A204.1 (cell line): ENCODE measurements around the gene FBXW11.
A peak's percentile ranks its signal among the peaks of the same experiment; 100 is the strongest.
"Not testable (repeated sequence)": the region's sequence is repeated elsewhere in the genome, so short reads cannot be mapped to it uniquely, and the experiment has no call there.

Experiments used
- FAIRE-seq: peaks from 2 replicates; lab custom pipeline; 2012; peaks lifted over from hg19 to GRCh38; lab: Jason Lieb, UNC

Gene FBXW11

DNA sequence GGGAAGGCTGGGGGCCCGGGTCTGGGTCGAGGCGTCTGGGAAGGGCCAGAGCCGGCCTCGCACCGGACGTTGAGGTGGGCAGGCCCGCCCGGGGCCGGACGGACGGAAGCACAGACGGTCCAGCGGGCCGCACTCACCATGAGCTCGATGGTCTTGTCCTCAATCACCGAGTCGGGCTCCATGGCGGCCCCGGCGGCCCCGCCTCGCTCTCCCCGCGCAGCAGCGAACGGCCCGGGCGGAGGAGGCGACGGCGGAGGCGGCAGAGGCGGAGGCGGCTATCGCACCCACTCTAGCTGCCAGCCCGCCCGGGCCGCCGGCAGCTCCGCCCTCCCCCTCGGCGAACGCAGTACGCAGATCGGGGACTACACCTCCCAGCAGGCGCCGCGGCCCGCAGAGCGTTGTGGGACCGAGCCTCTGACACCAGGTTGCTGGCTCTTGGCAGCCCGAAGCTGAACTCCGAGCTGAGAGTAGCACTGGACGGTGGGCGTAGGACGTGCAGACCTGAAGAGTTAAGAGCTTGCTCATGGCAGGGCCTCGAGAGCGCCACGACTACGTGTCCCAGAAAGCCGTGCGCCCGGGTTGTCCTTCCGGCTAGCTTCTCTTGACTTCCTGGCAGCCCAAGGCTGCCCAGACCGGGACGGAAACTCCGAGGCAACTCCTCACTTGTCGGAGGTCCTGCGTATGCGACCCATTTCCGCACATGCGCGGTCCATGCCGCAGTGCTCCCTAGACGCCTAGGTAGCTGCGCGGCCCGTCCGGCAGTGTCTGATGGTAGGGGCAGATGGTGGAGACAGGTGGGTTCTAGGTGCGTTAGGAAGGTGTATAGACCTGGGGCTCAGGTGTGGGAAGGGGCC, at the start of gene FBXW11:
Gene FBXW11, minus strand, starts transcription at position 318 of the 854 bp plus-strand sequence. Its CDS starts 136 bp downstream, at position 182.
- FAIRE-seq, result peak; percentile 47

DNA sequence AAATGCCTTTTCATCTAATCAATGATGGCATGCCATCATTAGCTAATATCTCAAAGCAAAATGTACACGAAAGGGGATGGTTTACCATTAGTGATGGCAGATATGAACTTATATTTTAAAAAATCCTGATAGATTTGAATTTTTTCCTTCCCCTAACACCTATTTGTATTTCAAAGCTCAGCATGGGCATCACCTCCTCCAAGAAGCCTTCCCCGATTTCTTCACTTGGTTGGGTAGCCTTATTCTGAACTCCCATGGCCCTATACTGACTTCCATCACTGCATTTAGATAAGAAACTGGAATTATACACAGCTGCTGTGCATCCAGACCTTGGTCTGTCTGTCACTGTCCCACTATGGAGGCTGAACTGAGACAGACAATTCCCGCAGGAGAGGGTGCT, 49.6 kb upstream of the FBXW11 start:
- FAIRE-seq, result no peak

DNA sequence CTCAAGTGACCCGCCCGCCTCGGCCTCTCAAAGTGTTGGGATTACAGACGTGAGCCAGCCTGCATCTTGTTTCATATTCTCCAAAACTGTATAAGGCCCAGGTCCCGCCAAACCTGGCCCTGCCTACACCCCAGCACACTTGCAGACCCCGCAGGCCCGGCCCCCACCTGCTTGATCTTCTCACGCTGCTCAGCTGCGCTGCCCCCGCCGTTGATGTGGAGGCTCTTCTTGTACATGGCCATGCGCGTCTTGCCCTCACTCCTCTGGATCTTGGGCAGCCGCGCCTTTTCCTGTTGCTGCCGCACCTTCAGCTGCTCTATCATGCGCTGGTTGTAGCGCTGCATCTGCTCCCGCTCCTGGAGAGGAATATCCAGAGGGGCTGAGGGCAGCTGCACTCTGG, 49.0 kb upstream of the FBXW11 start:
- FAIRE-seq, result no peak

DNA sequence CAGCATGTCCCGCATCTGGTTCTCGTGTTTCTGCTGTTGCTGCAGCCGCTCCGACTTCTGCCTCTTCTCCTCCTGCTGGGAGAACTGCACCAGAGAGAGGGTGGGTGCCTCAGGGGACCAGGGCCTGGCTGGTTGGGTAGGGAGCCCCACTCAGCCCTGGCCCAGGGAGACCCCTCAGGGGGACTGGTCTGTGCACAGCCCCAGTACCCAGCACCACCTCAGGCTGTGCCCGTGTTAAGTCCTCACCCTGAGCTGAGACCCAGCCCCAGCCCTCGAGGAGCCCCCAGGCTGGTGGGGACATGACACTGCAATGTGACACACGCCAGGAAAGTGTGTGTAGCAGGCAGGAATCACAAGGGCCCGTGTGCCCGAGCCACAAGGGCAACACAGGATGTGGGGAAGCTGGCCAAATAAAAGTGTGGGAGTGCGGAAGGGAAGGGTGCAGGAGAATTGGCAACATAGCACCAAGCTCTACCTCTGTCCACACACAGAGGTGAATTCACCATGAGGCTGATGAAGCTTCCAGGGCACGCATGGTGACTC, 48.2 kb upstream of the FBXW11 start:
- no peak for FAIRE-seq

DNA sequence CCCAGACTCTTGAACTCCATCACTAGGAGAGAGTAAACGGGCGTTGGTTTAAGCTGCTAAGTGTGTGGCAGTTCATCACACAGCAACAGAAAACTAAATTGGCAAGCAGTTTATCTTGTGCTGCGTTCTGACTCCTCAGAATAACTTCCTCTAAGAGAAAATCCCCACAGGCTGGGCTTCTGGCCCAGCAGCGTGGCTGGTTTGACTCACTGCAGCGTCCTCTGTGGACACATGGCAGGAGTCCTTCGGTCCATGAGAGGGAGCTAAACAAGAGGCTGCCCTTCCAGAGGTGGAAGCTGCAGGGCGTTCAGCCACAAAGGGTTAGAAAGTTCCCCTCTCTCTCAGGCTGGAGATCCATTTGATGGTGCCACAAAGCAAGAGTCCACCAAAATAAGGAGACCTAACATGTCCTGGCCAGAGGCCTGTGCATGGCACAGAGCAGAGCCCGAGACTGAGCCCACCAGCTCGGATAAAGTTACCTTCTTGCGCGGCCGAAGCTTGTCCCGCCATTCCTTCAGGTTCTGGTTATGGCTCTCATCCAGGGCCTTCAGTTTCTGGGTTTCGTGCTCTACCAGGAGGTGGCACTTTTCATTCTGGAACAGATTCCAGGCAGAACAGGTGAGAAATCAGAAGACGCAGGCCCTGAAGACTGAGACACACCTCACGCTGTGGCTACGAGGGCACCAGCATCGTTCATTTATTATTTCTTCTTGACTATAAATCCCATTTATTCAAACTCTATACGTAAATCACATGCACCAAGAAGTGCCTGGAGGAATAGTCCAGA, 46.2 kb upstream of the FBXW11 start:
- FAIRE-seq, result no peak

DNA sequence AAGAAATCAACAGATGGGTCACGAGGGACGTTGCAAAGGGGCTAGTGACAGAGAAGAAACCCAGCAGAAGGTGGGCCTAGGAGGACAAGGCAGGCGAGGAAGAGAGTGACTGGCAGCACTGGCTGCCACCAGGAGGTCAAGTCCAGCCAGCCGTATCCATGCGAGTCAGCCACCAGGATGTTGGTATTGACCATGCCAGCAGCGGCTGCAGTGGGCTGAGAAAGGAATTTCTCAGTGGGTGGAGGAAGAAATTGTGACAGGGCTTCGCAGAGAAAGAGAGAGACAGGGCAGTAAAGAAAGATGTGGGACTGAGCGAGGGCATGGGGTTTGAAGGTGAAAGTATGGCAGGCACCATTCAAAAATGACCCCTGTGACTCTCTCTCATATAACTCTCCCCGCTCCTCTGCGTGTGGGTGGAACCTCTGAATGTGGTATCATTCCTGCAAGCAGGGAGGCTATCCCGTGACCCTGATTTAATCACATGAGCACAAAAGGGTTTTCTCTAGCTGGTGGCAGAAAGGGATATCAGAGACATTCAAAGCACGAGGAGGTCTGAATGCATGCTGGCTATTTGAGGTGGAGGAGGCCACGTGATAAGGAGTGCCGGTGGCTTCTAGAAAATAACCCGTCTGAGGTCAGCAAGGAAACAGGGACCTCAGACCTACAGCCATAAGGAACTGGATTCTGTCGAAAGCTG, 45.4 kb upstream of the FBXW11 start:
- FAIRE-seq, result no peak

DNA sequence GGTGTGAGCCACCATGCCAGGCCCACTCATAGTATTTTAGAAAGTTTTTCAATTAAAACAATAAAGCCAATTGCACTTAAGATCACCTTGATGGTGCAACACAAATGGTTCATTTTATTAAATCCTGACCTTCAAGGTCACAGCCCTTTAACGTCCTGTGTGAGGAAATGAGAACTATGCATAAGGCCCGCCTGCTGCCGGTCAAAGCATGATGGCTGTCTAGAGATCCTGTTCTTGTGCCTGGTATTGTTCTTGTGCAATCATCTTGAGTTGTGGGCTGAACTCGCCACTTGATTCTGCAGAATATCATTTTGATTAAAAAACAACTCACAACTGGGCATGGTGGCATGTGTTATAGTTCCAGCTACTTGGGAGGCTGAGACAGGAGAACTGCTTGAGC, 43.6 kb upstream of the FBXW11 start:
- FAIRE-seq, result no peak

DNA sequence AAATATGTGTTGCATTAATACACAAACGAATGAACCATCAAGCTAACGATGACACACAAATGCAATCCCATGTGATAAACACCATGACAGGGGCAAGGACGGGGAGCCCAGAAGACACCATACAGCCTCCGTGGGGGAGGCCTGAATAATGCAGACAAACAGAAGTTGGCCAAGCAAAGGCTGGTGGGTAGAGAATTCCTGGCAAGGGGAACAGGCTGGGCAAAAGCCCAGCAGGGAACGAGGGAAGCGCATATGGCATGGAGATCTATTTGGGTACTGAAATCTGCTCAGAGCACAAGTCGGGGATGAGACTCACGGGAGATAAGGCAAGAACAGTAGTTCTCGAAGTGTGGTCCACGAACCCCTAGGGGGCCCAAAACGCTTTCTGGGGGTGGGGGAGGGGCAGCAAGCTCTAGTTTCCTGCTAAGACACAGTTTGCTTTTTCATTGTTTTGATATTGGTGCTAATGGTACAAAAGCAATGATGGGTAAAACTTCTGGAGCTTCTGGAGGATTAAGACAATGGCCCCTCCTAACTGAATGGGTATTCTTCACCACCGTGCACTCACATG, 42.9 kb upstream of the FBXW11 start:
- no peak for FAIRE-seq

DNA sequence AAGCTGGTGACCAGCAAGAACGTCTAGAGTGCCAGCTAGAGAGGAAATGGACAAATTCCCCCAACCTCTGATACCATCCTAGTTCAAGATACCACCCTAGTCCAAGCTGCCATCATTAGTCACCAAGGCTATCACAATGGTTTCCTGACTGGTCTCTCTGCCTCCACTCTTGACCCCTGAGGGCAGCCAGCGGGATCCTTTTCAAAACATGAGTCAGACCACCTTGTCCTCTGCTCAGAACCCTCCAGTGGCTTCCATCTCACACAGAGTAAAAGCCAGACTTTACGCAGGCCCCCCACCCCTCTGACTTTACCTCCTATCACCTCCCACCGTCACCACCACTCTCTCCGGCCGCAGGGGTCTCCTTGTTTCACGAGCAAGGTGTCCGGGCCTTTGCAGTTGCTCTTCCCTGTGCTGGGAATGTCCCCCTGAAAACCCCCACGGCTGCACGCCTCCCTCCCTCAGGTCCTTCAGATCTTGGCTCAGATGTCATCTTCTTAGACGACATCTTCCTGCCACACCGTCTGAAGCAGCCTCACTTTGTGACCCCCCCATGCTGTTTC, 42.2 kb upstream of the FBXW11 start:
- FAIRE-seq, result no peak

DNA sequence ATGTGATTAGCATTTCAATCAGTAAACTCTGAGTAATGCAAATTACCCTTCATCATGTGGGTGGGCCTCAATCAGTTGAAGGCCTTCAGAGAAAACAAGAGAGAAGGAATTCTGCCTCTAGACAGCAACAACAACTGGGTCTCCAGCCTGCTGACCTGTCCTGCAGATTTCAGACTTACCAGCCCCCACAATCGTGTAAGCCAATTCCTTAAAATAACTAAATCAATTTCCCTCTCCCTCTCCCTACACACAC, 41.7 kb upstream of the FBXW11 start:
- FAIRE-seq, result no peak

DNA sequence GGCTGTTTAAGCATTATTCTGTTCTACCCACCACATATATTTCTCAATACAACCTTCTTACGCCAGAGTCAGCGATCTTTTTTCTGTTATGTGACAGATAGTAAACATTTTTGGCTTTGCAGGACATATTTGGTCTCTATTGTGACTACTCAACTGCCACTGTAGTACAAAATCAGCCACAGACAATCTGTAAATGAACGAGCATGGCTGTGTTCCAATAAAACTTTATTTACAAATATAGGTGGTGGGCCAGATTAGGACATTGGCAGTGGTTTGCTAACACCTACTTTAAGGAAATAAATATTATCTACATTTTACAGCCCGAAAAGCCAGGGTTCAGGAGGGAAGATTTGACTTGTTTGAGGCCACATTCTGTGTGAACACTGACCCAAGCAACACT, 40.2 kb upstream of the FBXW11 start:
- no peak for FAIRE-seq

DNA sequence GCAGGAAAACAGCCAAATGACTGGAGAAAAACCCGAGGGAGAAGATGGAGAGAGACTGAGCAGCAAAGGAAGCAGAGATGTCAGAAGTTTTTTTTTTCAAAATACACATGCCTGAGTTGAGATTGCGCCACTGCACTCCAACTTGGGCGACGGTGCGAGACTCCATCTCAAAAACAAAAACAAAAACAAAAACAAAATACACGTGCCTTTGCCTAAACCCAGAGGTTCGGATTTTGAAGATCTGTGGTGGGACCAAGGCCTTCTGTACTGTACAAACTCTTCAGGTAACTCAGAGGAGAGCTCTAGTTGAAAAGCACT, 38.8 kb upstream of the FBXW11 start:
- FAIRE-seq, result no peak

DNA sequence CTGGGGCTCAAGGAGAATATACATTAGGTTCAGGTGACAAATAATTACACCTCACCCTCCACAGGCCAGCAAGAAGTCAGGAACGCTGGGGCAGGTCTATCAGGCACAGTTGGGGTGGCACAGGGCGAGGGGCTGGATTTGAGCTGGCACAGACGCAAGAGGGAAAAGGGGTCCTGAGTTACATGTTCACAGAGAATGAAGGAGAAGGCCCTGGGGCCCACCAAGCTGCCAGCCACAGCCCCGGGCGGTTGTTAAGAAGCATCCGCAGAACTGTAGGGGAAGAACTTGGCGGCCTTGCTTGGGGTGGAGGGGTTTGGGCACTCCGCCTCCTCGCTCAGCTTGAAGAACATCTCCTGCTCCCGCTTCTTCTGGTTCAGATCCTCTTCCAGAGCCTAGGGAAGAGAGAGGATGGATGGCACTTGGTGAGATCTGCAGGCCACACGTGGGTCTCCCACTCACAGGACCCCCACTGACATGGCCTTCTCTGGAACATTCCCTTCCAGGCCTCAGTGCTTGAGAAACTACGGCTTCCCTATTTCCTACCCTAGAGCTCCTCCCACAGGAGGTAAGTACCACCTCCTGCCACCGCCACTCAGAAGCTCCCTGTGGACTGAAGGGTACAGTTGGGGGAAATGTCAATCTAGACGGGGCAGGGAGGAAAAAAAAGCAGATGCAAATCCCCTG, 38.3 kb upstream of the FBXW11 start:
- no peak for FAIRE-seq

DNA sequence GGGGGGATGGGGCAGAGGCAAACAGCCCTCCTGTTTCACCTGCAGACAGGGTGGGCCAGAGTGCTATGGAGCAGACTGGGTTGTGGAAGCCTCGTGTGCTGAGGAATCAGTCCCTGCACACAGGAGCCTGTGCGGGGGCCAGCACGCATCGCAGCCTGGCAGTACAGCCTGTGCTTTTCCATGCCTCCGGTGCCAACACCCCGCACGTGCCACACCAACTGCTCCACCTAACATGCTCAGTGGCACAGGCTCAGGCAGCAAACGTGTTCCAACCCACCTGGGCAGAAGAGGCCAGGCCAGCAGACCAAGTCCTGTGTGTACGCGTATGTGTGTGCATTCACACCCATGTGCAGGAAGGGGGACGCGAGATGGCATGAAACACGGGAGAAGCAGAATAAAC, 37.4 kb upstream of the FBXW11 start:
- FAIRE-seq, result no peak

DNA sequence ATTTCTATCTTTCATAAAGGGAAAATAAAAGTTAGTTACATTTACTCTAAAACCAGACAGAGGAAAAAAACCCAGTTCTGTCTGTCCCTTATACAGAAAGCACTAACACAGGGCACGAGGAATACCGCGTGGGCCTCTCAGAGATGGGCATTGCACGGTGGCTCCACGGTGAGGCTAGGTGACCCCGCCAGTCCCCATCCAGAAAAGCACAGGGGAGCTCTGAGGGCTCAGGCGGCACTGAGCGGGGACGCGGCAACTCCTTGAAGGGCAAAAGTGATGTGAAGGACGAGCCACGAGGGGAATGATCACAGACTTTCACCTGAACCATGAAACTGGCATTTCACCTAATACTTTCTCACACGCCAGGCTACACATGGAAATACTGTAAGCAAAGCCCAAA, 35.7 kb upstream of the FBXW11 start:
- FAIRE-seq, result no peak

DNA sequence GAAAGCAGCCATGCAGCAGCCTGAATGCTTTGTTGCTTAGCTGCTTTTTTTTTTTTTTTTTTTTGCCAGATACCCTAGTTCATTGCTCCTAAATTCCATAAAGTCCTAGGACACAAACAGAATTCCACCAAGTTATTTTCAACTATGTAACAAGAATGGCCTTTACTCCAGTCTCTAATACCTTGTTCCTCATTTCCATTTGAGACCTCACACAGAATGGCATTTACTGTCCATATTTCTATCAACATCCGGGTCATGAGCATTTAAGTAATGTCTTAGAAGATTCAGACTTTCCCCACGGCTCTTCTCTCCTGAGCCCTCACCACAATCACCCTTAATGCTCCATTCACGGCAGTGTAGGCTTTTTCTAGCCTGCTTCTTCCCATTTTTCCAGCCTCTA, 31.7 kb upstream of the FBXW11 start:
- FAIRE-seq, result no peak

DNA sequence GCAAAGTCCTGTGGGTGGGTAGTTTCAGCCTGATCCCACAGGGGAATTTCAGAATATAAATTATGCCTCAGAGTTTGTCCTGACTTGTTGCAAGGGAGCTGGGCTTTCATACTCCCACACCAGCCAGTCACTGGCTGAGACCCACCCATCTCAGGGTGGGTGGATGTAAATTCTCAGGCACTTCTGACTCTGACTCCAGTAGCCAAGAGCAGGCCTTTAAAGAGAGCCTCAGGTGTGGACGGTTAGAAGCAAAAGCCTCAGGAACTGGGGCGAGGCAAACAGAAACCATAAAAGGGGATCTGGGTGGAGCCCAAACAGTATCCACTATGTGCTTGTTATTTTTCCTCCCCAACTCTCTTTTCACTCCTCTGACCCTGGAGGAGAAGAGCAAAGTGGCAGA, 28.6 kb upstream of the FBXW11 start:
- FAIRE-seq, result no peak

DNA sequence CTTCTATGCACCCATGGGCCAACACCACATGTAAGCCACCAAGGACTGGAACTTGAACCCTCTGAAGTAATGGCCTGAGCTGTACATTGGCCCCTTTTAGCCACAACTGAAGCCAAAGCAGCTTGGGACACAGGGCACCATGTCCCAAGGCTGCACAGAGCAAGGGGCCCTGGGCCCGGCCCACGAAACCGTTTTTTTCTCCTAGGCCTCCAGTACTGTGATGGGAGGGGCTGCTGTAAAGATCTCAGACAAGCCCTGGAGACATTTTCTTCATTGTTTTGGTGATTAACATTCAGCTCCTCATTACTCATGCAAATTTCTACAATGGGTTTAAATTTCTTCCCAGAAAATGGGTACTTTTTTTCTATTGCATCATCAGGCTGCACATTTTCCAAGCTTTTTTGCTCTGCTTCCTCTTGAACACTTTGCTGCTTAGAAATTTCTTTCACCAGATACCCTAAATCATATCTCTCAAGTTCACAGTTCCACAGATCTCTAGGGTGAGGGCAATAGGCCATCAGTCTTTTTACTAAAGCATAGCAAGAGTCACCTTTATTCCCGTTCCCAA, 25.5 kb upstream of the FBXW11 start:
- no peak for FAIRE-seq

DNA sequence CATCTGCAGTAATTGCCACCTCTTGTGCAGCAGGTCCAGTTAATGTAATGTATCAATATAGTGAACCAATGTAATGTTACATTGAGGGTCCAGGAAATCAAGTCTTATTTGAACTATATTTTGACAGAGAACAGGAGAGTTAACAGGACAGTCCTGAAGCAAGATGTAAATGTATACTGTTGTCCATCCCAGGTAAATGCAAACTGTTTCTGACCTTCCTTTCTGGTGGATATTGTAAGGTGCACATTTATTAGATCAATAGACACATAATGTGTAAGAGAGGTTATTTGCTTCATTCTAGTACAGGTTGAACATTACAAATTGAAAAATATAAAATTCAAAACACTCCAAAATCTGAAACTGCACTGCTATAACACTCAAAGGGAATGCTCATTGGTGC, 23.4 kb upstream of the FBXW11 start:
- no peak for FAIRE-seq

DNA sequence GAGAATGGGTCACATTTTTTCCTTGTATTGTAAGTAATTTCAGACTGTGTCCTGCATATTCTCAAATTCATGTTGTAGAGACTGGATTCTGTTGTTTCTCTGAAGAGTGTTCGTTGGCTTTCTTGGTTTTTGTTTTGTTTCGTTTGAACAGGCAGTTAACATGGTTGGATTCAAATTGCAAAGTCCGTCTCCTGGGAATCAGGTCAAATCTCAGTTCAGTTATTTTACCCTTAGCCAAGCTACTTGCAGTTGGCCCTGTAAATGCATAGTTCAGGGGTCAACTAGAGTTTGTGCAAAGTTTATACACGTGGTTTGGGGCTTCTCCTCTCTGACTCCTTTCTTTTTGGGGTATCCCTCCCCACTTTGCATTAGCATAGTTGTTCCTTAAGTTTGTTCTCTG, 21.7 kb upstream of the FBXW11 start:
- FAIRE-seq, result no peak

DNA sequence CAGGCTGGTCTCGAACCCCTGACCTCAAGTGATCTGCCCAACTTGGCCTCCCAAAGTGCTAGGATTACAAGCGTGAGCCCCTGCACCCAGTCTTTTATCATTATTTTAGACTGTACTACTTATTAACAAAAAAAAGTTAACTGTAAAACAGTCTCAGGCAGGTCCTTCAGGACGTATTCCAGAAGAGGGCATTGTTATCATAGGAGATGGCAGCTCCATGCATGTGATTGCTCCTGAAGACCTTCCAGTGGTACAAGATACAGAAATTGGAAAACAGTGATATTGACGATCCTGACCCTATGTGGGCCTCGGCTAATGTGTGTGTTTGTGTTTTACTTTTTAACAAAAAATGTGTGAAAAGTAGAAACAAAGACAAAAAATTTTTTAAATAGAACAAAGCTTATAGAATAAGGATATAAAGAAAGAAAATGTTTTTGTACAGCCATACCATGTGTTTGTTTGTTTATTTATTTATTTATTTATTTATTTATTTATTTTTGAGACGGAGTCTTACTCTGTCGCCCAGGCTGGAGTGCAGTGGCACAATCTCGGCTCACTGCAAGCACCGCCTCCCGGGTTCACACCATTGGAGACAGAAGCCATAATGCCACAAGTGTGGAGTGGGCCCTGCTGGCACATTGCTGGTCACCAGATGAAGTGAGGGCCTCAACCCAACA, 13.8 kb upstream of the FBXW11 start:
- not testable (repeated sequence) for FAIRE-seq
